A549 (cell line): ENCODE data around the gene TRPC5OS. TPM values are rescaled to one million over a fixed set of nuclear protein-coding genes. Genes with fewer than 3 reads are reported as not detected.

Experiments
- ATAC-seq, 2 experiments: fragments of 200-7000 bp in 1 of 2; fragments of >200 bp in 1 of 2; cut with Nextera tagmentation in 1 of 2; cut with Tn5 transposase in 1 of 2; 3 replicates each; pipeline versions ENCODE4 v1.8.0 to v1.9.1; 2018 to 2020; ENCODE audit warnings: mild to moderate bottlenecking in 1 of 2, moderate library complexity in 1 of 2
- CTCF ChIA-PET: fragments of 300-600 bp; sonication (Branson Sonifier 250); formaldehyde crosslinking; extraction: SDS; loops from one replicate; lab custom pipeline; 2021; ENCODE audit warnings: antibody characterized with exemption, inconsistent platforms; lab: Yijun Ruan, JAX
- POLR2A ChIA-PET: fragments of 350-600 bp; formaldehyde crosslinking; extraction: SDS; loops from one replicate; lab custom pipeline; 2021; ENCODE audit warnings: antibody characterized with exemption, inconsistent platforms; lab: Yijun Ruan, JAX
- DNase-seq, 2 experiments: peaks; one replicate each; pipeline versions ENCODE4 v3.0.0 to v3.0.0-alpha.2; 2011 to 2016; ENCODE audit warnings: low read depth in 1 of 2, low spot score in 1 of 2
- FAIRE-seq: peaks from 2 replicates; lab custom pipeline; 2011; peaks lifted over from hg19 to GRCh38; lab: Jason Lieb, UNC
- H3K27ac ChIP-seq, 2 experiments: fragments of >200 bp; sonication (Bioruptor Twin); formaldehyde crosslinking; 3 replicates each; pipeline ENCODE4 v1.5.1; 2016 to 2017
- H3K4me1 ChIP-seq: fragments of >200 bp; sonication (Bioruptor Twin); formaldehyde crosslinking; 3 replicates; pipeline ENCODE4 v1.6.1; 2016
- H3K4me2 ChIP-seq: fragments of >200 bp; sonication (Bioruptor Twin); formaldehyde crosslinking; 3 replicates; pipeline ENCODE4 v1.6.1; 2016
- H3K4me3 ChIP-seq: fragments of >200 bp; sonication (Bioruptor Twin); formaldehyde crosslinking; 3 replicates; pipeline ENCODE4 v1.5.1; 2016
- H3K9me3 ChIP-seq: fragments of >200 bp; sonication (Bioruptor Twin); formaldehyde crosslinking; 3 replicates; pipeline ENCODE4 v1.6.1; 2016
- CBX2 ChIP-seq: fragments of 200-600 bp; sonication (generic); IDR thresholded peaks from 2 replicates; pipeline ENCODE4 v1.6.1; 2016; ENCODE audit warnings: low read depth, mild to moderate bottlenecking, borderline replicate concordance
- CEBPB ChIP-seq, 2 experiments: fragments of >200 bp in 1 of 2; sonication (Bioruptor Twin) in 1 of 2; formaldehyde crosslinking in 1 of 2; IDR thresholded peaks; 2 replicates each; pipeline ENCODE4 v1.6.1; 2012 to 2016
- EHF ChIP-seq: fragments of 250-450 bp; sonication (Bioruptor Pico); IDR thresholded peaks from 2 replicates; pipeline ENCODE4 v1.5.0; 2020; ENCODE audit warnings: mild to moderate bottlenecking
- FOXS1 ChIP-seq: fragments of 250-450 bp; sonication (Bioruptor Pico); IDR thresholded peaks from 2 replicates; pipeline ENCODE4 v1.5.0; 2020; ENCODE audit warnings: mild to moderate bottlenecking, moderate library complexity
- GATA3 ChIP-seq: IDR thresholded peaks from 2 replicates; pipeline ENCODE4 v1.6.1; 2012; ENCODE audit warnings: borderline replicate concordance
- HOXB13 ChIP-seq: fragments of 250-450 bp; sonication (Bioruptor Pico); IDR thresholded peaks from 2 replicates; pipeline ENCODE4 v1.5.0; 2020; ENCODE audit warnings: low read depth, mild to moderate bottlenecking, moderate library complexity
- HOXB5 ChIP-seq: fragments of 250-450 bp; sonication (Bioruptor Pico); IDR thresholded peaks from 2 replicates; pipeline ENCODE4 v1.5.0; 2020; ENCODE audit warnings: mild to moderate bottlenecking, moderate library complexity
- JUNB ChIP-seq: fragments of >200 bp; sonication (Bioruptor Twin); formaldehyde crosslinking; IDR thresholded peaks from 2 replicates; pipeline ENCODE4 v1.6.1; 2016
- KDM1A ChIP-seq: fragments of 200-600 bp; sonication (generic); IDR thresholded peaks from 2 replicates; pipeline ENCODE4 v1.6.1; 2016; ENCODE audit warnings: low read depth, mild to moderate bottlenecking
- MAZ ChIP-seq: fragments of 150-350 bp; IDR thresholded peaks from 2 replicates; pipeline ENCODE4 v1.6.1; 2014; ENCODE audit warnings: antibody characterized with exemption, low read depth, low read length, borderline replicate concordance
- NPAS2 ChIP-seq: fragments of 250-450 bp; sonication (Bioruptor Pico); IDR thresholded peaks from 2 replicates; pipeline ENCODE4 v1.8.0; 2022; ENCODE audit warnings: mild to moderate bottlenecking, moderate library complexity, borderline replicate concordance
- POLR2AphosphoS2 ChIP-seq: conservative IDR thresholded peaks from 2 replicates; pipeline ENCODE4 v1.6.1; 2012; ENCODE audit warnings: low read length, improper control_type of control experiment, inconsistent platforms
- RARB ChIP-seq: fragments of 250-450 bp; sonication (Bioruptor Pico); IDR thresholded peaks from 2 replicates; pipeline ENCODE4 v1.8.0; 2021; ENCODE audit warnings: mild to moderate bottlenecking, moderate library complexity
- RFX5 ChIP-seq: fragments of 450-650 bp; IDR thresholded peaks from 2 replicates; pipeline ENCODE4 v1.7.1; 2014; ENCODE audit warnings: antibody characterized with exemption, mild to moderate bottlenecking, moderate library complexity
- SMC3 ChIP-seq: fragments of >200 bp; sonication (Bioruptor Twin); formaldehyde crosslinking; IDR thresholded peaks from 3 replicates; pipeline ENCODE4 v1.6.1; 2018; ENCODE audit warnings: inconsistent platforms
- TFCP2L1 ChIP-seq: fragments of 250-450 bp; sonication (Bioruptor Pico); IDR thresholded peaks from 2 replicates; pipeline ENCODE4 v1.5.0; 2021; ENCODE audit warnings: mild to moderate bottlenecking
- TP53 ChIP-seq: fragments of 250-450 bp; sonication (Bioruptor Pico); IDR thresholded peaks from 2 replicates; pipeline ENCODE4 v1.5.0; 2021; ENCODE audit warnings: mild to moderate bottlenecking, moderate library complexity
- ZFP36 ChIP-seq: fragments of 450-650 bp; IDR thresholded peaks from 2 replicates; pipeline ENCODE4 v1.6.1; 2014; ENCODE audit warnings: borderline replicate concordance; ENCODE audit not compliant: partially characterized antibody
- WGBS: methylation state at CpG from one replicate; pipeline ENCODE4 v1.1.6; 2017; ENCODE audit errors: missing lambda C conversion rate; 5-methylcytosine and 5-hydroxymethylcytosine counted together
- polyA plus RNA-seq, 4 experiments: library from polyadenylated mRNA; depleted of rRNA in 3 of 4; stranded (reverse); fragments of >200 nt; fragmentation: RNase III in 1 of 4; extraction: RNeasy Plus Mini Kit Qiagen cat#74134 plus additional on column Dnase treatment in 1 of 4; gene quantifications; 2 replicates in 3 of 4; 3 replicates in 1 of 4; pipeline ENCODE4 v1.2.3, GENCODE V29; 2011 to 2017
- TF ChIP-seq, protein P1 (sequence below): fragments of 250-450 bp; sonication (Bioruptor Pico); IDR thresholded peaks from 2 replicates; pipeline ENCODE4 v1.5.0; 2021; ENCODE audit warnings: mild to moderate bottlenecking, moderate library complexity, borderline replicate concordance
- TF ChIP-seq, protein P2 (sequence below): fragments of 200-600 bp; sonication (generic); IDR thresholded peaks from 2 replicates; pipeline ENCODE4 v1.6.1; 2016; ENCODE audit warnings: antibody characterized with exemption, mild to moderate bottlenecking, moderate library complexity
- TF ChIP-seq, protein P3 (sequence below): fragments of 450-650 bp; IDR thresholded peaks from 2 replicates; pipeline ENCODE4 v1.6.1; 2014; ENCODE audit warnings: antibody characterized with exemption
- TF ChIP-seq, protein P4 (sequence below): IDR thresholded peaks from 2 replicates; pipeline ENCODE4 v1.6.1; 2012
- TF ChIP-seq, protein P5 (sequence below): IDR thresholded peaks from 2 replicates; pipeline ENCODE4 v1.6.1; 2012
- TF ChIP-seq, protein P6 (sequence below): fragments of >200 bp; sonication (Bioruptor Twin); formaldehyde crosslinking; IDR thresholded peaks from 3 replicates; pipeline ENCODE4 v1.6.1; 2016
- TF ChIP-seq, protein P7 (sequence below): fragments of >200 bp; sonication (Bioruptor Twin); formaldehyde crosslinking; IDR thresholded peaks from 3 replicates; pipeline ENCODE4 v1.5.1; 2016

The TRPC5OS gene
- polyA plus RNA-seq, 2 of the 4 experiments (the other 2 are of a cell fraction) = not detected

DNA sequence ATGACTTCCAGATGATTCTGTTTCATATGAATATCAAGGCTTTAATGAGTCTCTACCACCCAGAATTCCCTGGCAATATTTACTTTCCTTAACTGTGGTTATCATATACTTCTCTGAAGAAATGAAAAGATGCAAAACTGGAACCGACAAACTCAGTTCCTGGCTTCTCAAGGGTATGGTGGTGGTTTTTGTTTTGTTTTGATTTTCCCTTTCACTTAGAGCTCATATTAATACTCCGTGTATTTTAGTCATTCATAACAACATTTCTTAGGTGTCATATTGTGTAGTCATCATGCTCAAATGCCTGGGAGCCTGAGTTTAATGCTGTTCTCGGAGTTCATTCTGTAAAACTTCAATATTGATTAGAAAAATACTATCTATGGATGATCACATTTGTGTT, 665 bp downstream of the TRPC5OS start:
- TF ChIP-seq HOXB5 (no peak), CBX2 (no peak), ZFP36 (no peak), SMC3 (no peak), CEBPB (IDR thresholded peaks at IDR 0.05) (no peak), NPAS2 (no peak), HOXB13 (CRISPR knock-in tag) (no peak), RARB (no peak)
- TF ChIP-seq, protein P1, sequence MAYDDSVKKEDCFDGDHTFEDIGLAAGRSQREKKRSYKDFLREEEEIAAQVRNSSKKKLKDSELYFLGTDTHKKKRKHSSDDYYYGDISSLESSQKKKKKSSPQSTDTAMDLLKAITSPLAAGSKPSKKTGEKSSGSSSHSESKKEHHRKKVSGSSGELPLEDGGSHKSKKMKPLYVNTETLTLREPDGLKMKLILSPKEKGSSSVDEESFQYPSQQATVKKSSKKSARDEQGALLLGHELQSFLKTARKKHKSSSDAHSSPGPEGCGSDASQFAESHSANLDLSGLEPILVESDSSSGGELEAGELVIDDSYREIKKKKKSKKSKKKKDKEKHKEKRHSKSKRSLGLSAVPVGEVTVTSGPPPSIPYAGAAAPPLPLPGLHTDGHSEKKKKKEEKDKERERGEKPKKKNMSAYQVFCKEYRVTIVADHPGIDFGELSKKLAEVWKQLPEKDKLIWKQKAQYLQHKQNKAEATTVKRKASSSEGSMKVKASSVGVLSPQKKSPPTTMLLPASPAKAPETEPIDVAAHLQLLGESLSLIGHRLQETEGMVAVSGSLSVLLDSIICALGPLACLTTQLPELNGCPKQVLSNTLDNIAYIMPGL (CRISPR knock-in tag) = no peak
- TF ChIP-seq, protein P2, sequence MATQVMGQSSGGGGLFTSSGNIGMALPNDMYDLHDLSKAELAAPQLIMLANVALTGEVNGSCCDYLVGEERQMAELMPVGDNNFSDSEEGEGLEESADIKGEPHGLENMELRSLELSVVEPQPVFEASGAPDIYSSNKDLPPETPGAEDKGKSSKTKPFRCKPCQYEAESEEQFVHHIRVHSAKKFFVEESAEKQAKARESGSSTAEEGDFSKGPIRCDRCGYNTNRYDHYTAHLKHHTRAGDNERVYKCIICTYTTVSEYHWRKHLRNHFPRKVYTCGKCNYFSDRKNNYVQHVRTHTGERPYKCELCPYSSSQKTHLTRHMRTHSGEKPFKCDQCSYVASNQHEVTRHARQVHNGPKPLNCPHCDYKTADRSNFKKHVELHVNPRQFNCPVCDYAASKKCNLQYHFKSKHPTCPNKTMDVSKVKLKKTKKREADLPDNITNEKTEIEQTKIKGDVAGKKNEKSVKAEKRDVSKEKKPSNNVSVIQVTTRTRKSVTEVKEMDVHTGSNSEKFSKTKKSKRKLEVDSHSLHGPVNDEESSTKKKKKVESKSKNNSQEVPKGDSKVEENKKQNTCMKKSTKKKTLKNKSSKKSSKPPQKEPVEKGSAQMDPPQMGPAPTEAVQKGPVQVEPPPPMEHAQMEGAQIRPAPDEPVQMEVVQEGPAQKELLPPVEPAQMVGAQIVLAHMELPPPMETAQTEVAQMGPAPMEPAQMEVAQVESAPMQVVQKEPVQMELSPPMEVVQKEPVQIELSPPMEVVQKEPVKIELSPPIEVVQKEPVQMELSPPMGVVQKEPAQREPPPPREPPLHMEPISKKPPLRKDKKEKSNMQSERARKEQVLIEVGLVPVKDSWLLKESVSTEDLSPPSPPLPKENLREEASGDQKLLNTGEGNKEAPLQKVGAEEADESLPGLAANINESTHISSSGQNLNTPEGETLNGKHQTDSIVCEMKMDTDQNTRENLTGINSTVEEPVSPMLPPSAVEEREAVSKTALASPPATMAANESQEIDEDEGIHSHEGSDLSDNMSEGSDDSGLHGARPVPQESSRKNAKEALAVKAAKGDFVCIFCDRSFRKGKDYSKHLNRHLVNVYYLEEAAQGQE = no peak
- 12% methylated on average over 3 of the region's 3 CpGs for WGBS
- Histone ChIP-seq H3K4me3 (no peak overlapping the region), H3K27ac (no peak overlapping the region), H3K4me1 (no peaks in the 10 kb centered on the region), H3K9me3 (no peaks in the 10 kb centered on the region), H3K4me2 (no peak overlapping the region)
- CTCF ChIA-PET = no interaction called here
- POLR2A ChIA-PET = no interaction called here
- ATAC-seq = no peak
- no peak for FAIRE-seq
- DNase-seq = no peak

DNA sequence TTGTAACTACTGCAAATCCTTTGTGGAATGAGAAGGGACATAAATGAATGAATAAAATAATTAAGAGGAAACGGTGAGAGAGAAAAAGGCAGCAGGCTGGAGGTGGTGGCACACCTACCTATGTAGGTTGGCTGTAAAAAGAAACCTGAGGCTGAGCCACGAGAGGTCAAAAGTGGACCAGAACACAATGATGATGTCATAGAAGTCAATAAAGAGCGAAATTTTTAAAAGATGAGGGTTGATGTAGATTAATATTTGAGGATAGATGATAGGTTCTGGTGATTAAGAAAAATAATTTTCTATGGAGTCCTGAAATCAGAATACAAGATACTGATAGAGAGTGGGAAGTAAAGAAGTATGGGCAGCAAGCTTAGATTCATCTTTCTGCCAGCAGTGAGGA, 1.7 kb downstream of the TRPC5OS start:
- POLR2A ChIA-PET = no interaction called here

DNA sequence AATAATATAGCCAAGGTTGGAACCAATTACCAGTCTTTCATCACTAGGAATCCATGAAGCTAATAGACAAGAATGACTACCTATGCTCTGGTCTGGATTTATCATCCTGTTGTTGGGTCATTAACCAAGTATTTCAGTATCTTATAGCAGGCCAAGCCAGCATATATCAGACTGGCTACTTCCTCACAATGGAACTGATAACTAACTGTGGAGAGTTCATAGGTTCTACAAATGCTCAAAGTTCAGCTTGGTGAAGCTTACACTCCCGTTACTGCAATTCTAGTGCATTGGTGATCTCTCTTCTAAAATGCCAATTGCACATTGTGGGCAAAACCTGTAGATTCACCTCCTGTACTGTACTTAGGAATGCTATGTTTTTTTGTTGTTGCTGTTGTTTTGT, 4.8 kb downstream of the TRPC5OS start:
- ATAC-seq = no peak
- H3K4me2 ChIP-seq = no peak overlapping the region
- H3K4me1 ChIP-seq = no peaks in the 10 kb centered on the region
- H3K27ac ChIP-seq = no peak overlapping the region
- no peak for DNase-seq
- no peak overlapping the region for H3K4me3 ChIP-seq
- POLR2A ChIA-PET = no interaction called here
- CTCF ChIA-PET = no interaction called here
- H3K9me3 ChIP-seq = no peaks in the 10 kb centered on the region
- 71% methylated on average over 1 of the region's 1 CpG for WGBS
- FAIRE-seq = no peak
- TF ChIP-seq, protein P3, sequence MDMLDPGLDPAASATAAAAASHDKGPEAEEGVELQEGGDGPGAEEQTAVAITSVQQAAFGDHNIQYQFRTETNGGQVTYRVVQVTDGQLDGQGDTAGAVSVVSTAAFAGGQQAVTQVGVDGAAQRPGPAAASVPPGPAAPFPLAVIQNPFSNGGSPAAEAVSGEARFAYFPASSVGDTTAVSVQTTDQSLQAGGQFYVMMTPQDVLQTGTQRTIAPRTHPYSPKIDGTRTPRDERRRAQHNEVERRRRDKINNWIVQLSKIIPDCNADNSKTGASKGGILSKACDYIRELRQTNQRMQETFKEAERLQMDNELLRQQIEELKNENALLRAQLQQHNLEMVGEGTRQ = no peak
- TF ChIP-seq TP53 (CRISPR knock-in tag) (no peak), MAZ (no peak), FOXS1 (no peak), EHF (CRISPR knock-in tag) (no peak), KDM1A (no peak), POLR2AphosphoS2 (no peak), CEBPB (IDR thresholded peaks at IDR 0.05) (no peak), GATA3 (no peak)
- TF ChIP-seq, protein P4, sequence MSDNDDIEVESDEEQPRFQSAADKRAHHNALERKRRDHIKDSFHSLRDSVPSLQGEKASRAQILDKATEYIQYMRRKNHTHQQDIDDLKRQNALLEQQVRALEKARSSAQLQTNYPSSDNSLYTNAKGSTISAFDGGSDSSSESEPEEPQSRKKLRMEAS = no peak
- TF ChIP-seq, protein P5, sequence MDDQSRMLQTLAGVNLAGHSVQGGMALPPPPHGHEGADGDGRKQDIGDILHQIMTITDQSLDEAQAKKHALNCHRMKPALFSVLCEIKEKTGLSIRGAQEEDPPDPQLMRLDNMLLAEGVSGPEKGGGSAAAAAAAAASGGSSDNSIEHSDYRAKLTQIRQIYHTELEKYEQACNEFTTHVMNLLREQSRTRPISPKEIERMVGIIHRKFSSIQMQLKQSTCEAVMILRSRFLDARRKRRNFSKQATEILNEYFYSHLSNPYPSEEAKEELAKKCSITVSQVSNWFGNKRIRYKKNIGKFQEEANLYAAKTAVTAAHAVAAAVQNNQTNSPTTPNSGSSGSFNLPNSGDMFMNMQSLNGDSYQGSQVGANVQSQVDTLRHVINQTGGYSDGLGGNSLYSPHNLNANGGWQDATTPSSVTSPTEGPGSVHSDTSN = no peak
- TF ChIP-seq, protein P6, sequence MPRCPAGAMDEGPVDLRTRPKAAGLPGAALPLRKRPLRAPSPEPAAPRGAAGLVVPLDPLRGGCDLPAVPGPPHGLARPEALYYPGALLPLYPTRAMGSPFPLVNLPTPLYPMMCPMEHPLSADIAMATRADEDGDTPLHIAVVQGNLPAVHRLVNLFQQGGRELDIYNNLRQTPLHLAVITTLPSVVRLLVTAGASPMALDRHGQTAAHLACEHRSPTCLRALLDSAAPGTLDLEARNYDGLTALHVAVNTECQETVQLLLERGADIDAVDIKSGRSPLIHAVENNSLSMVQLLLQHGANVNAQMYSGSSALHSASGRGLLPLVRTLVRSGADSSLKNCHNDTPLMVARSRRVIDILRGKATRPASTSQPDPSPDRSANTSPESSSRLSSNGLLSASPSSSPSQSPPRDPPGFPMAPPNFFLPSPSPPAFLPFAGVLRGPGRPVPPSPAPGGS = no peak

More for the DNA sequence above, 1.7 kb downstream of the TRPC5OS start:
- FAIRE-seq (no peak), ATAC-seq (no peak), DNase-seq (no peak)
- WGBS = 1% methylated on average over 3 of the region's 3 CpGs
- H3K27ac ChIP-seq = no peak overlapping the region
- no peak overlapping the region for H3K4me3 ChIP-seq
- CTCF ChIA-PET = interaction anchor here (1.1 kb wide), 1 partner anchor 8 kb away, joined by 5 read pairs; no protein-coding TSS in a partner anchor
- TF ChIP-seq, protein P7, sequence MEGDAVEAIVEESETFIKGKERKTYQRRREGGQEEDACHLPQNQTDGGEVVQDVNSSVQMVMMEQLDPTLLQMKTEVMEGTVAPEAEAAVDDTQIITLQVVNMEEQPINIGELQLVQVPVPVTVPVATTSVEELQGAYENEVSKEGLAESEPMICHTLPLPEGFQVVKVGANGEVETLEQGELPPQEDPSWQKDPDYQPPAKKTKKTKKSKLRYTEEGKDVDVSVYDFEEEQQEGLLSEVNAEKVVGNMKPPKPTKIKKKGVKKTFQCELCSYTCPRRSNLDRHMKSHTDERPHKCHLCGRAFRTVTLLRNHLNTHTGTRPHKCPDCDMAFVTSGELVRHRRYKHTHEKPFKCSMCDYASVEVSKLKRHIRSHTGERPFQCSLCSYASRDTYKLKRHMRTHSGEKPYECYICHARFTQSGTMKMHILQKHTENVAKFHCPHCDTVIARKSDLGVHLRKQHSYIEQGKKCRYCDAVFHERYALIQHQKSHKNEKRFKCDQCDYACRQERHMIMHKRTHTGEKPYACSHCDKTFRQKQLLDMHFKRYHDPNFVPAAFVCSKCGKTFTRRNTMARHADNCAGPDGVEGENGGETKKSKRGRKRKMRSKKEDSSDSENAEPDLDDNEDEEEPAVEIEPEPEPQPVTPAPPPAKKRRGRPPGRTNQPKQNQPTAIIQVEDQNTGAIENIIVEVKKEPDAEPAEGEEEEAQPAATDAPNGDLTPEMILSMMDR = no peak
- no peak for TF ChIP-seq RFX5
- TF ChIP-seq TFCP2L1 = no peak
- TF ChIP-seq JUNB = no peak
- no peaks in the 10 kb centered on the region for H3K4me1 ChIP-seq
- H3K9me3 ChIP-seq = no peaks in the 10 kb centered on the region
- H3K4me2 ChIP-seq = no peak overlapping the region
